Measurements from ENCODE around the gene SLC51A. TPM values are rescaled to one million over a fixed set of nuclear protein-coding genes. Genes with fewer than 3 reads are reported as not detected.
A peak's percentile ranks its signal among the peaks of the same experiment; 100 is the strongest.

The SLC51A gene
- total and polyA plus RNA-seq, 2 donors (not counting 1 experiment from before 2014, with no cell fraction given): not detected

GRCh38 chr3:196207833-196208607 lies 8.3 kb upstream of the SLC51A start:
- Histone ChIP-seq H3K4me1 (ENCODE audit: control insufficient read depth in 2 of 2, insufficient read depth in 2 of 2, low read length in 2 of 2) (peaks cover 22 to 31% of the 10 kb centered on the region in 2 donors), H2AFZ (ENCODE audit: insufficient read depth, low read depth, low read length, poor library complexity, severe bottlenecking) (peak overlapping the region; percentile 65), H3K9me3 (ENCODE audit: control extremely low read depth in 1 of 3, control insufficient read depth in 2 of 3, insufficient read depth in 1 of 3, low read length in 2 of 3) (peaks cover 0 to 14% (median 0%) of the 10 kb centered on the region in 3 donors), H4K20me1 (ENCODE audit: control insufficient read depth, insufficient read depth, low read length, poor library complexity, severe bottlenecking) (no peaks in the 10 kb centered on the region), H3K4me2 (replicated peaks; ENCODE audit: low read depth, low read length, poor library complexity, severe bottlenecking) (peak overlapping the region; percentile 93), H3K36me3 (replicated peaks in 1 of 2; ENCODE audit: control extremely low read depth in 1 of 2, control insufficient read depth in 1 of 2, extremely low read depth in 1 of 2, insufficient read depth in 2 of 2, low read length in 1 of 2) (no peaks in the 10 kb centered on the region), H3K4me3 (ENCODE audit: control extremely low read depth in 1 of 5, extremely low read depth in 1 of 5, insufficient read depth in 1 of 5, low read depth in 2 of 5, low read length in 4 of 5) (peak overlapping the region; percentile 13 to 92 (median 52)), H3K79me2 (ENCODE audit: control insufficient read depth, insufficient read depth, low read length) (no peaks in the 10 kb centered on the region), H3K27me3 (replicated peaks in 1 of 4; ENCODE audit: control extremely low read depth in 1 of 4, control insufficient read depth in 3 of 4, insufficient read depth in 4 of 4, low read length in 3 of 4) (peaks cover 0 to 2% (median 0%) of the 10 kb centered on the region in 4 experiments), H3K27ac (ENCODE audit: low read length in 2 of 2) (no peak overlapping the region), H3K9ac (ENCODE audit: low read length) (peak overlapping the region; percentile 79)
- CTCF ChIA-PET: interaction anchor here (1.4 to 2.2 kb wide), 2 partner anchors 11 to 135 kb away, joined by 3 to 12 read pairs; no protein-coding TSS in a partner anchor
- Mint-ChIP-seq H3K9me3 (ENCODE audit: insufficient read depth) (no peaks in the 10 kb centered on the region), H3K27me3 (no peaks in the 10 kb centered on the region), H3K4me1 (peaks cover 34% of the 10 kb centered on the region), H3K27ac (peak overlapping the region; percentile 41), H3K4me3 (peak overlapping the region; percentile 83)
- POLR2A ChIA-PET: no interaction called here
- TF ChIP-seq CTCF (IDR thresholded peaks at IDR 0.05) (no peak), EZH2 (IDR thresholded peaks at IDR 0.05; ENCODE audit: borderline replicate concordance, insufficient read depth, low read depth, low read length, poor library complexity, severe bottlenecking) (no peak)
- DNase-seq (peak; percentile 74), ATAC-seq (ENCODE audit: low read depth) (peak; percentile 63)
- intact Hi-C loops (cut with micrococcal nuclease): no loop called here
- 34% methylated on average over 28 of the region's 49 CpGs for WGBS (ENCODE audit: insufficient coverage)

Measured in B cell (primary cell).